SHP77 (cell line): ENCODE data around the gene RNF208.

Experiments
- DNase-seq, 2 experiments: peaks; one replicate each; lab custom pipeline; 2025; lab: John Stamatoyannopoulos, UW

The RNF208 gene

GRCh38 chr9:137214620-137215019, 7.4 kb downstream of the RNF208 start:
- no peak for DNase-seq

- DNase-seq: no peak
Measured at GRCh38 chr9:137213160-137214060, 8.6 kb downstream of the RNF208 start.

- DNase-seq: no peak
Measured at GRCh38 chr9:137212520-137212919, 9.5 kb downstream of the RNF208 start.

GRCh38 chr9:137211532-137211931, 10.5 kb downstream of the RNF208 start:
- DNase-seq: no peak

GRCh38 chr9:137206602-137207001, 15.4 kb downstream of the RNF208 start:
- no peak for DNase-seq

GRCh38 chr9:137205126-137206069, 16.6 kb downstream of the RNF208 start, which contains the start of the genes NDOR1 and TMEM203:
NDOR1 (plus strand) TSS chr9:137205700; CDS start chr9:137205778, 78 bp downstream.
TMEM203 (minus strand) TSS chr9:137205648; CDS start chr9:137205414, 234 bp downstream.
- DNase-seq: peak; percentile 81 to 85

- DNase-seq: no peak
Measured at GRCh38 chr9:137204731-137205125, 17.3 kb downstream of the RNF208 start.

GRCh38 chr9:137202966-137203365, 19.1 kb downstream of the RNF208 start:
- no peak for DNase-seq

- no peak for DNase-seq
Measured at GRCh38 chr9:137201205-137201868, 20.7 kb downstream of the RNF208 start.

- peak; percentile 99 for DNase-seq
Measured at GRCh38 chr9:137200311-137201204, 21.5 kb downstream of the RNF208 start, which contains the start of gene TPRN. TPRN (minus strand) TSS chr9:137200741; CDS start chr9:137200711, 30 bp downstream.

GRCh38 chr9:137199411-137200121, 22.5 kb downstream of the RNF208 start:
- DNase-seq: no peak

GRCh38 chr9:137198902-137199283, 23.1 kb downstream of the RNF208 start:
- DNase-seq: no peak

GRCh38 chr9:137198051-137198901, 23.8 kb downstream of the RNF208 start:
- DNase-seq: no peak

GRCh38 chr9:137195525-137196220, 26.4 kb downstream of the RNF208 start:
- DNase-seq: peak; percentile 48 to 62

GRCh38 chr9:137194909-137195308, 27.1 kb downstream of the RNF208 start:
- no peak for DNase-seq

GRCh38 chr9:137194388-137194787, 27.7 kb downstream of the RNF208 start:
- no peak for DNase-seq

- no peak for DNase-seq
Measured at GRCh38 chr9:137193771-137194170, 28.3 kb downstream of the RNF208 start.

GRCh38 chr9:137192859-137193258, 29.2 kb downstream of the RNF208 start:
- DNase-seq: no peak

GRCh38 chr9:137192448-137192780, 29.6 kb downstream of the RNF208 start:
- no peak for DNase-seq
